LNCAP (cell line): ENCODE measurements around the gene FAH.

Source experiments
- TF ChIP-seq, protein P1 (sequence below): fragments of 450-650 bp; IDR thresholded peaks from 2 replicates; pipeline ENCODE4 v1.5.1; 2017; ENCODE audit warnings: mild to moderate bottlenecking

FAH gene

DNA sequence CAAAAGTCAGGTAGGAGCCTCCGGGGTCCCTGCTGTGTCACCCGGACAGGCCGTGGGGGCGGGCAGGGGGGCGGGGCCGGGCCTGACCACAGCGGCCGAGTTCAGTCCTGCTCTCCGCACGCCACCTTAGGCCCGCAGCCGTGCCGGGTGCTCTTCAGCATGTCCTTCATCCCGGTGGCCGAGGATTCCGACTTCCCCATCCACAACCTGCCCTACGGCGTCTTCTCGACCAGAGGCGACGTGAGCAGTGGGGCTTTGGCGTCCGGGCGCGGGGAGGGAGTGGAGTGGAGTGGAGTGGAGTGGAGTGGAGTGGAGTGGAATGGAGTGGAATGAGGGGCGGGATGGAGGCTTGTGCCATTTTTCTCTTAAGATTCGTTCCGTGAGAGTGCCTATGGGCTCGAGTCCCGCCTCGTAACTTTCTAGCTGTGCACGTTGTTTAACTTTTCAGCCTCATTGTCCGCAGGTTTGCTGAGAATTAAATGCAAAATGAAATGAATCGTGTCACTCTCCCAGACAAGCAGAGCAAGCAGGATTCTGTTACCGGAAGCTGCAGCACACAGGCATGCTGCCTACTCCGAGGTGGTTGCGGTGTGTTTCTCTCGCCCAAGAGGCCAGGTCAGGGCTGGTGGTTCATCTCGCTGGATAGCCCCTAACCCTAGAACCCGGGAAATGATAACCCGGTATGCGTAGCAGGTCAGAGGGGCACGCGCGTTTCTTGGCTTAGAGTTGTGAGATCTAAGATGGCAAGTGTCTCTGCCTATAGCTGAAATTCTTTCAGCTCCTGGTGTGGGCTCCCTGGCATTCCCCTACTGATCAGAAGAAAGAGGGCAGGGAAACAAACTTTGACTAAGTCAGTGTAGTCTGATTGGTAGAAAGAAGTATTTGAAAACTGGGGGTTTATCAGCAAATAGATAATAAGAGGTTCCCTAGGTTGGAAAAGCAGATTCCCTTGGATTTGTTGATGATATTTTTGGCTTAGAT, at the start of gene FAH:
Gene FAH, plus strand, starts transcription at position 104 of the 981 bp plus-strand sequence. Its CDS starts 56 bp downstream, at position 160.
- TF ChIP-seq, protein P1, sequence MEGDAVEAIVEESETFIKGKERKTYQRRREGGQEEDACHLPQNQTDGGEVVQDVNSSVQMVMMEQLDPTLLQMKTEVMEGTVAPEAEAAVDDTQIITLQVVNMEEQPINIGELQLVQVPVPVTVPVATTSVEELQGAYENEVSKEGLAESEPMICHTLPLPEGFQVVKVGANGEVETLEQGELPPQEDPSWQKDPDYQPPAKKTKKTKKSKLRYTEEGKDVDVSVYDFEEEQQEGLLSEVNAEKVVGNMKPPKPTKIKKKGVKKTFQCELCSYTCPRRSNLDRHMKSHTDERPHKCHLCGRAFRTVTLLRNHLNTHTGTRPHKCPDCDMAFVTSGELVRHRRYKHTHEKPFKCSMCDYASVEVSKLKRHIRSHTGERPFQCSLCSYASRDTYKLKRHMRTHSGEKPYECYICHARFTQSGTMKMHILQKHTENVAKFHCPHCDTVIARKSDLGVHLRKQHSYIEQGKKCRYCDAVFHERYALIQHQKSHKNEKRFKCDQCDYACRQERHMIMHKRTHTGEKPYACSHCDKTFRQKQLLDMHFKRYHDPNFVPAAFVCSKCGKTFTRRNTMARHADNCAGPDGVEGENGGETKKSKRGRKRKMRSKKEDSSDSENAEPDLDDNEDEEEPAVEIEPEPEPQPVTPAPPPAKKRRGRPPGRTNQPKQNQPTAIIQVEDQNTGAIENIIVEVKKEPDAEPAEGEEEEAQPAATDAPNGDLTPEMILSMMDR: no peak

DNA sequence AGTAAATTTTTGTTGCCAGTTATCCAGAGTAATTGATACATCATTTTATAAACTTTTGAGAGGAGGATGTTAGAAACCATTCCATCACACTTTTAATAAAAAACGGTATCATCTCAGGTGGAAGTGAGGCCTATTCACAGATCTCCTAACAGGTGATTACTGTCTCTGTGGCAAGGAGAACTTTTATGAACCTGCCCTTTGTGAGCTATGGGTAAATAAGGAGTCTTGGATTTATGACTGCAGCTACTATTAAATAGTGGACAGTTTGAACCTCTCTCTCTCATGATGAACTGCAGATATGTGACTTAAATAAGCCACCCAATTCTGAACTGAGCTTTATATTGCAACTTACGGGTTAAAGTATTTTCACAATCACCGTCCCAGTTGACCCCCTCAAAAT, 47.6 kb upstream of the FAH start:
- TF ChIP-seq, protein P1: no peak

DNA sequence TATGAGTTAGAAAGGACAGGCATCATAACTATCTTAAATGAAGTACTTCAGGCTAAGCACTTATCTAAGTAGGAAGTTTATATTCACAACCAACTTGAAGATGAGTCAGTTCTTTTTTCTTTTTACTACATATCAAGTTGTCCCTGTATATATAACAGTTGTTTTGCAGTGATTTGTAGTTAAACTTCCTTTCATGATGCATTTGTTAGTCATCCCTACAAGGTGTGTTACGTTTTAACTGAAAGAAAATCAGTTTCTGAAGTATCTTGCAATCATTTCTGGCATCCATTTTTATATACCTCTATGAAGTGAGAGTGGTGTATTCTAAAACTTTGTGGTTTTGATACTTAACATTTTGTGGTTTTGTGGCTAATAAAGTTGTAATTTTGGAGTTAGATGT, 47.2 kb upstream of the FAH start:
- TF ChIP-seq, protein P1: no peak

DNA sequence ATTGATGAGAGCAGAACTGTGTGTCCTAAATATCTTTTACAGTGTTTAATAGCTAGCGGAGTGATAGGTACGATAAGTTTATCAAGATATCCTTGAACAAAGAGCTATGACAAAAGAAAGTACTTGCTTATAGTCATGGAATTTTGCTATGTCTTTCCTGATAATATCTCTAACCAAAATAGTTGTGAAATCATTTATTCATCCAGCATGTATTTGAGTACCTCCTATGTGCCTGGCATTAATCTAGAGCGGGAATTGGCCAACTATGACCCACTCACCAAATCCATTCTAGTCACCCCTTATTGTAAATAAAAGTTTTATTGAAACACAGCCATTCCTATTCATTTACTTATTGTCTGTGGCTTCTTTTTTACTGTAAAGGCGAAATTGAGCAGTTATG, 46.7 kb upstream of the FAH start:
- TF ChIP-seq, protein P1: no peak

DNA sequence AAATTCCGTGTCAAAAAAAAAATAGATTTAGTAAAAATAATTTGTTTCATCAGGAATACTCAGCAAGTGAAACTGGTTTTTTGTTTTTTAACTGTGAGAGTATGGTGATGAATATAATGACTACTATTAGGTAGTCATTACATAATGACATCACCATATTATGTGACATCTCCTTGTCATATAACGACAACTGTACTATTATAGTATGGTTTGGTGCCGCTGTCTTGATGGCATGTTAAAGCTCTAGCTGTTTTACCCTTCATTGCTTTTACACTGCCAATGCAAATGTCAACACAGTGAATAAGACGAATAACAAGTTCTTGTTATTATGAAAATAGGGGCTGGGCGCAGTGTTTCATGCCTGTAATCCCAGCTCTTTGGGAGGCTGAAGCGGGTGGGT, 45.6 kb upstream of the FAH start:
- TF ChIP-seq, protein P1: no peak

DNA sequence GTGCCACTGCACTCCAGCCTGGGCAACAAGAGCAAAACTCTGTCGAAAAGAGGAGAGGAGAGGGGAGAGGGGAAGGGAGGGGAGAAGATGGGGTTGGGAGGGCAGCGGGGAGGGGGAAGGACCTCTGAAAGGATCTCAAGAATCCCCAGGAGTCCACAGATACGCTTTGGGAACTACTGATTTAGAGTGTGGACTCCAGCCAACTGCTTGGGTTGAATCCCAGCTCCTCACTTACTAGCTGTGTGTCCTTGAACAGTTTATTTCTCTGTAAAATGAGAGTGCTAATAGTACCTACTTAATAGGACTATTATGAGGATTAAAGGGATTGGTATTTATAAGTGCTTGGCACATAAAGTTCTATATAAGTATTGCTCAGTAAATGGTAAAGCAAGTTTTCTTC, 45.0 kb upstream of the FAH start:
- TF ChIP-seq, protein P1: no peak

DNA sequence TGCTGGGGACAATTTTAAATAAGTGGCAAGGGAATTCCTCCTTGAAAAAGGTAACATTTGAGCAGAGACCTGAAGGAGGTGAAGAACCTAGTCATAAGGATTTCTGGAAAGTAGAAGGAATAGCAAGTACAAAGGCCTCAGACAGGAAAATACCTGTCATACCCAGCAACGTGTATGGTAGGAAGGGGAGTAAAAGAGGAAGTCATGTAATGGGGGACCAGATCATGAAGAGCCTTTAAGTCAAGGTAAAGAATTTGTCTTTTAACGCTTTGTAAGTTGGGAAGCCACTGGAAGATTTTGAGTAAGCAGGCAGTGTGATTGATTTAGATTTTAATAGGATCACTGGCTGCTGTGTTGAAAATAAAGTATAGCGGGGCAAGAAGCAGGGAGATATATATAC, 43.4 kb upstream of the FAH start:
- TF ChIP-seq, protein P1: no peak
